HG03558 (cell line): Measurements from ENCODE around the gene PIR.

Source experiments
- ATAC-seq: cut with Tn5 transposase; IDR thresholded peaks from one replicate; pipeline ENCODE4 v1.9.1; 2021; ENCODE audit warnings: moderate number of reproducible peaks; ENCODE audit not compliant: unreplicated experiment; ENCODE audit errors: extremely low read depth

Gene PIR

GRCh38 chrX:15359701-15360100, 133.4 kb downstream of the PIR start:
- ATAC-seq: no peak

GRCh38 chrX:15358533-15358932, 134.6 kb downstream of the PIR start:
- ATAC-seq: no peak

DNA sequence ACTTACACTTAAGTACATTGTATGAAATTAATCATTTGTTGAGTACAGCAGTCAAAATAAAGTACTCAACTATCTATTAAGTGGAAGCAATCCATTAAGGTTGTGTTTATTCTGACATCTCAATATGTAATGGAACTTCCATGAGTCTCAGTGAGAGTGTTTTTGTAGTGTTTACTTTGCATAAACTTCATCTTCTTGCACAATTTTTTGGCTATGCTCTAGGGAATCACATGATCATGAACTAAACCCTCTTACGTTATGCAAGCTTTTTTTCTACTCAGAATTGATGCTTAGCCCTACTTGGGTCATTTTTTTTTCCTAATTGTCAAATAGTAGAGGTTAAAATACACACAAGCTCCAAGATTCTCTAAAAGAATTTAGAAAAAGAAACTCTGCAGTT, 136.7 kb downstream of the PIR start:
- no peak for ATAC-seq

DNA sequence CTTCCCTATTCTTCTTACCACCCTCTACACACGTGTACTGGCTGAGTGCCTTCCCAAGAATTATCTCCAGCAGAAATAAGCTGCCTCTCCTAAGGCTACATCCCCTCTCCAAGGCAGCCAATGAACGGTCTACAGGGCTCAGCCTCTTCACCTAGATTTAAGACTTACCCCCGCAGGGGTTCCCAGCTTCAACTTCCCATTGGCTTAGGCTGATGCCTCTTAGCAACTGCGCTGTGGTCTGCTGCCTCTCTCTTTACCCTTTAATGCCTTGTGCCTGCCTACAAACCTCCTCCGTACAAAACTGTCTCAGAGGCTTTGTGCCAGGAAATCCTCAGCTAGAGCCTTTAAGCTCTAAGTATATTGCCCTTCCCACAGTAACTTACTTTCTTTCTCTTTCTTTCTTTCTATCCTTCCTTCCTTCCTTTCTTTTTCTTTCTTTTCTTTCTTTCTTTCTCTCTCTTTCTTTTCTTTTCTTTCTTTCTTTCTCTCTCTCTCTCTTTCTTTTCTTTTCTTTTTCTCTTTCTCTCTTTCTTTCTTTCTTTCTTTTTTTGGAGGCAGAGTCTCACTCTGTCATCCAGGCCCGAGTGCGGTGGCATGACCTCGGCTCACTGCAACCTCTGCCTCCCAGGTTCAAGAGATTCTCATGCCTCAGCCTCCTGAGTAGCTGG, 142.7 kb downstream of the PIR start:
- ATAC-seq: no peak

GRCh38 chrX:15349046-15349445, 144.1 kb downstream of the PIR start:
- ATAC-seq: peak; percentile 66

GRCh38 chrX:15345976-15346375, 147.2 kb downstream of the PIR start:
- no peak for ATAC-seq

DNA sequence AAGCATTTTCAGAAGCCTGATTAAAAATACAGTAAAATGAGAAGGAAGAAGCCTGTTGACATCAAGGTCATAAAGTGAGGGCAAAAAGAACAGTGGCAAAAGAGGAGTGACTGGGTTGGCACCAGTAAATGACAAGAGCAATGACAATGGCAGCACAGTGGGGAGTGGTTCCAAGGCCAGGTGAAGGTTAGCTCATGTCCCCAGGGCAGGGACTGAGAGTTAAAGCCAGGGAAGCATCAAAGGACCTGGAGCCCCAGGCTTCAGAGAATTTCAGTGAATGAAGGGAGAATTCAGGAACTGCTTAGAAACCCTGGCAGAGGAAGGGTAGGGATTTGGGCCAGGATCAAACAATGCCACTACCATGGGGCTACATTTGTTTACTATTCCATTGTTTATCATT, 149.0 kb downstream of the PIR start:
- ATAC-seq: no peak

DNA sequence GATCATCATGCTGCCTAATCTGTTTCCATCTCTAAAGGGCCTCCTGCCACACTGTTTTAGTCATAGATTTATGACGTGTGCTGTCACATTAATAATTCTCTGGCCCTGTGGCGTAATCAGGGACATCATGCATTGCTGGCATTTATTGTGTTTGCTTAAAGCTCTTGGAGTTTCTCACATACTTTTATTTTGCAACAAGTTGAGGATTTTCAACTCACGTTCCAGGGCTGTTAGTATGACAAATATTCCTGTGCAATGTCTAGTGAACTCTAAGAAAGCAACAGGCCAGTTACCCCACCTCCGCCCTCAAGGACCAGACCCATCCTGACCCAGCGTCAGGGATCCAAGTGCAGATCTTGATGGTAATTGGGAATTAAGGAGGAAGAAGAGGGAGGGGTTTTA, 150.1 kb downstream of the PIR start:
- no peak for ATAC-seq

DNA sequence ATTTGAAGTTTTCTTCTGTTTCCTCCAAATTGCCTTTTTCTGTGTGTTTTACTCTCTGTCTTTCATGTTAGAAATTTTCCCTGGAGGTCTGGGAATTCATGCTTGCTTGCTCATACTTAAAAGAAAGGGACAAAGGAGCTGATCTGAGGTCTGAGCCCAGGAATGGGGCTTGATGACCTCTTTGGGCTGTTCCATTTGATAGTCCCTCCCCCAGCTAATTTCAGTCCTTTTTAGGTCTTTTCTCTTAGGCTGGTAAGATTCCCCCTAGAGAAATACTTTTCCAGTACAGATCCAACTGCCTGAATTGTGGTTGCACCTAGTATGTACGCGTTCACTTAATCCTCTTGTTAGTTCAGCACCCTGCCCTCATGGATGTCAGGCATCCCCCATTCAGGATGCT, 152.3 kb downstream of the PIR start:
- no peak for ATAC-seq

DNA sequence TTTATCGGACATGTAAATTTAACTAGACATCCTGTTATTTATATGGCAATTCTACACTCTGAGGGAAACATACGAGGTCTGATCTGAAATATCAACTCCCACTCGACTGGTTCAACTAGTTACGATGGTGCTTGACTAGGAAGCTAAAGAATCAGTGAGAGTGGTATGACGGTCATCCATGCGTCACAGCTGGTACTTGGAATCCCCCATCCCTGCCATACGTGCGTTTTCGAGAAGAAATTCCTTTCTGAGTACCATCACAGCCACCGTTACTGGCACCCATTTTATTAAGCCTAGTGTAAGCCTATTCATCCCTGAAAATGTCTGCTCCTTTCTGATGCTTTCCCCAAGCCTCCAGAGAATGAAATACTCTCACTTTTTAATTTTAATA, 157.1 kb downstream of the PIR start:
- no peak for ATAC-seq

- peak; percentile 97 for ATAC-seq
Observed at GRCh38 chrX:15335135-15336022, 157.8 kb downstream of the PIR start, which contains the start of gene PIGA. Gene PIGA (minus strand): TSS chrX:15335523. CDS start chrX:15331930, 3,593 bp downstream.
